ENCODE results near the gene DHX38. TPM values are rescaled to one million over a fixed set of nuclear protein-coding genes. Genes with fewer than 3 reads are reported as not detected.
A peak's percentile ranks its signal among the peaks of the same experiment; 100 is the strongest.

The DHX38 gene
- total RNA-seq, 1 donor from 2014 or later, result 31.6 TPM

DNA sequence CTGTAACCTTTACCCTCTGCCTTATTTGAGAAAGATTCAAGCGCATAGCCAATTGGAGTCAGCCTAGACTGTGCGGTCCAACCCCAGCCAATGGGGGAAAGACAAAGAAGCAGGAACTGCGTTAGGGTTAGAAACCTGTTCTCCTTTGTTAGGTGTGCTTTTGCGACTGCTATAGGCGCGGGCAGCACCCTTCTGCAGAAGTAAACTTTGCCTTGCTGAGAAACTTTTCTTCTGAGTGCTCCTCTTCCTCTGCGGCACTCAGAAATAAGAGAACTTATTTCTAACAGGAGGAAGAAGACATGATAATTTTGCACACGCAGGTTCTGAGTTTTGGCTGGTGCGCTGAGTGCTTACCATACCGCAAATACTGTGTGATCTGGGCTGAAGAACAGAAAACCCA is 9.2 kb upstream of the DHX38 start:
- H2AFZ ChIP-seq (replicated peaks), result no peak overlapping the region
- H3K27me3 Mint-ChIP-seq (ENCODE audit: insufficient read depth, low read depth), result no peaks in the 10 kb centered on the region
- no peaks in the 10 kb centered on the region for H3K9me3 ChIP-seq (ENCODE audit: low read depth)
- H3K4me1 ChIP-seq, result no peaks in the 10 kb centered on the region
- no peaks in the 10 kb centered on the region for H3K27me3 ChIP-seq
- H3K36me3 Mint-ChIP-seq, result peaks cover 28% of the 10 kb centered on the region
- H3K79me2 ChIP-seq (ENCODE audit: low read depth), result no peaks in the 10 kb centered on the region
- H3K4me3 ChIP-seq, result no peak overlapping the region
- no peak overlapping the region for H3K9ac ChIP-seq
- no peak for DNase-seq (ENCODE audit: low spot score)
- H3K36me3 ChIP-seq, result no peaks in the 10 kb centered on the region
- H3K9me3 Mint-ChIP-seq, result no peaks in the 10 kb centered on the region
- H3K27ac ChIP-seq, result no peak overlapping the region
- no peaks in the 10 kb centered on the region for H3K4me1 Mint-ChIP-seq
- no peak for TF ChIP-seq EZH2 (IDR thresholded peaks at IDR 0.05)
- no peak overlapping the region for H3K4me2 ChIP-seq
- no peak overlapping the region for H3K4me3 Mint-ChIP-seq
- H3F3A ChIP-seq (ENCODE audit: low read depth), result no peaks in the 10 kb centered on the region
- no peak overlapping the region for H3K27ac Mint-ChIP-seq
- H4K20me1 ChIP-seq (ENCODE audit: low read depth), result no peaks in the 10 kb centered on the region

GRCh38 chr16:72085002-72085401 is 8.6 kb upstream of the DHX38 start:
- no peak overlapping the region for H3K27ac ChIP-seq
- no peak for DNase-seq (ENCODE audit: low spot score)
- no peaks in the 10 kb centered on the region for H3K9me3 Mint-ChIP-seq
- no peaks in the 10 kb centered on the region for H3K4me1 ChIP-seq
- H4K20me1 ChIP-seq (ENCODE audit: low read depth), result no peaks in the 10 kb centered on the region
- H3K9me3 ChIP-seq (ENCODE audit: low read depth), result no peaks in the 10 kb centered on the region
- H3K4me3 Mint-ChIP-seq, result no peak overlapping the region
- H3K4me2 ChIP-seq, result no peak overlapping the region
- no peaks in the 10 kb centered on the region for H3F3A ChIP-seq (ENCODE audit: low read depth)
- H3K9ac ChIP-seq, result no peak overlapping the region
- no peaks in the 10 kb centered on the region for H3K36me3 ChIP-seq
- H3K27ac Mint-ChIP-seq, result no peak overlapping the region
- no peak overlapping the region for H3K4me3 ChIP-seq
- H3K79me2 ChIP-seq (ENCODE audit: low read depth), result no peaks in the 10 kb centered on the region
- no peaks in the 10 kb centered on the region for H3K27me3 ChIP-seq
- H2AFZ ChIP-seq (replicated peaks), result no peak overlapping the region
- TF ChIP-seq CTCF (IDR thresholded peaks at IDR 0.05) (no peak), EZH2phosphoT487 (IDR thresholded peaks at IDR 0.05) (no peak), EZH2 (IDR thresholded peaks at IDR 0.05) (no peak)
- no peaks in the 10 kb centered on the region for H3K27me3 Mint-ChIP-seq (ENCODE audit: insufficient read depth, low read depth)
- H3K4me1 Mint-ChIP-seq, result no peaks in the 10 kb centered on the region
- peaks cover 30% of the 10 kb centered on the region for H3K36me3 Mint-ChIP-seq

- Mint-ChIP-seq H3K9me3 (no peaks in the 10 kb centered on the region), H3K4me1 (peaks cover 19% of the 10 kb centered on the region), H3K36me3 (peaks cover 13% of the 10 kb centered on the region), H3K27me3 (ENCODE audit: insufficient read depth, low read depth) (no peaks in the 10 kb centered on the region), H3K27ac (no peak overlapping the region), H3K4me3 (peak overlapping the region; percentile 58)
- Histone ChIP-seq H3K4me1 (peaks cover 11% of the 10 kb centered on the region), H3K9me3 (ENCODE audit: low read depth) (no peaks in the 10 kb centered on the region), H2AFZ (replicated peaks) (no peak overlapping the region), H3K4me3 (no peak overlapping the region), H3K79me2 (ENCODE audit: low read depth) (peaks cover 48% of the 10 kb centered on the region), H3K36me3 (no peaks in the 10 kb centered on the region), H3K9ac (no peak overlapping the region), H3K4me2 (no peak overlapping the region), H3K27me3 (no peaks in the 10 kb centered on the region), H3F3A (ENCODE audit: low read depth) (peaks cover 10% of the 10 kb centered on the region), H4K20me1 (ENCODE audit: low read depth) (no peaks in the 10 kb centered on the region), H3K27ac (no peak overlapping the region)
- TF ChIP-seq EZH2 (IDR thresholded peaks at IDR 0.05), result no peak
- no peak for TF ChIP-seq CTCF (IDR thresholded peaks at IDR 0.05)
- no peak for TF ChIP-seq EZH2phosphoT487 (IDR thresholded peaks at IDR 0.05)
- DNase-seq (ENCODE audit: low spot score), result no peak
These were observed 2.4 kb upstream of the DHX38 start for GRCh38 chr16:72091217-72091616.

DNA sequence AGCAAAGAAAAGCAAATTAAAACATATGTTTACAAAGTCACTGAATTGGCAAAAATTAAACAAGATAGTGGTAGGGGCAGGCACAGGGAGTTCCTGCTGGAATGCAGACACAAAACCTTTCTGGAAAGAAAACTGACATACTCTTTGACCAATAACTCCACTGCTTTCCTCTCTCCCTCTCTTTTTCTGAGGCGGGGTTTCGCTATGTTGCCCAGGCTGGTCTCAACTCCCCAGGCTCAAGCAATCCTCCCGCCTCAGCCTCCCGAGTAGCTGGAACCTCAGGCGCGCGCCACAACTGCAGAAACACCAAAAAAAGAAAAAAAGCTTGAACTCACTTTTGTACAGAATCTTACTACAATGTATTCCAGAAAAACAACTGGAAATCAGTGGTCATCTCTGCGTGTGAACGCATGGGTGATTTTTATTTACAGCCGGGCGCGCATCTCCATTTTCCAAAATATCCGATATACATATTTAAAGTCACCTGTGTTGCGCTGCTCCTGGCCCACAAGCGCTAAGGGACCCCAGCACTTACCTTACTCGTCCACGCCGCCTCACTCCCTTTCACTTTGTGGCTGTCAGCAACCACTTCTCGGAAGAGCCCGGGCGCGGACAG is 707 bp upstream of the DHX38 start:
- H3K27ac ChIP-seq, result peak overlapping the region; percentile 5
- no peak for TF ChIP-seq EZH2phosphoT487 (IDR thresholded peaks at IDR 0.05)
- no peak for TF ChIP-seq EZH2 (IDR thresholded peaks at IDR 0.05)
- no peak for TF ChIP-seq CTCF (IDR thresholded peaks at IDR 0.05)
- no peaks in the 10 kb centered on the region for H3K27me3 Mint-ChIP-seq (ENCODE audit: insufficient read depth, low read depth)

More for the DNA sequence above, 707 bp upstream of the DHX38 start:
- Mint-ChIP-seq H3K36me3 (peaks cover 18% of the 10 kb centered on the region), H3K4me3 (peak overlapping the region; percentile 99), H3K9me3 (no peaks in the 10 kb centered on the region), H3K27ac (peak overlapping the region; percentile 84), H3K4me1 (peaks cover 19% of the 10 kb centered on the region)
- Histone ChIP-seq H3K4me1 (peaks cover 11% of the 10 kb centered on the region), H3K4me2 (peak overlapping the region; percentile 94), H3K27me3 (no peaks in the 10 kb centered on the region), H4K20me1 (ENCODE audit: low read depth) (no peaks in the 10 kb centered on the region), H2AFZ (replicated peaks) (peak overlapping the region; percentile 69), H3K4me3 (peak overlapping the region; percentile 75), H3K9me3 (ENCODE audit: low read depth) (no peaks in the 10 kb centered on the region), H3F3A (ENCODE audit: low read depth) (peaks cover 10% of the 10 kb centered on the region), H3K36me3 (no peaks in the 10 kb centered on the region), H3K9ac (peak overlapping the region; percentile 43), H3K79me2 (ENCODE audit: low read depth) (peaks cover 55% of the 10 kb centered on the region)
- peak; percentile 51 for DNase-seq (ENCODE audit: low spot score)

All from neural progenitor cell (in vitro differentiated cells).